NCI-H524 (cell line): ENCODE results near the gene SETD2.

Source experiments
- DNase-seq, 2 experiments: peaks; one replicate each; lab custom pipeline; 2025; lab: John Stamatoyannopoulos, UW

Gene SETD2

DNA sequence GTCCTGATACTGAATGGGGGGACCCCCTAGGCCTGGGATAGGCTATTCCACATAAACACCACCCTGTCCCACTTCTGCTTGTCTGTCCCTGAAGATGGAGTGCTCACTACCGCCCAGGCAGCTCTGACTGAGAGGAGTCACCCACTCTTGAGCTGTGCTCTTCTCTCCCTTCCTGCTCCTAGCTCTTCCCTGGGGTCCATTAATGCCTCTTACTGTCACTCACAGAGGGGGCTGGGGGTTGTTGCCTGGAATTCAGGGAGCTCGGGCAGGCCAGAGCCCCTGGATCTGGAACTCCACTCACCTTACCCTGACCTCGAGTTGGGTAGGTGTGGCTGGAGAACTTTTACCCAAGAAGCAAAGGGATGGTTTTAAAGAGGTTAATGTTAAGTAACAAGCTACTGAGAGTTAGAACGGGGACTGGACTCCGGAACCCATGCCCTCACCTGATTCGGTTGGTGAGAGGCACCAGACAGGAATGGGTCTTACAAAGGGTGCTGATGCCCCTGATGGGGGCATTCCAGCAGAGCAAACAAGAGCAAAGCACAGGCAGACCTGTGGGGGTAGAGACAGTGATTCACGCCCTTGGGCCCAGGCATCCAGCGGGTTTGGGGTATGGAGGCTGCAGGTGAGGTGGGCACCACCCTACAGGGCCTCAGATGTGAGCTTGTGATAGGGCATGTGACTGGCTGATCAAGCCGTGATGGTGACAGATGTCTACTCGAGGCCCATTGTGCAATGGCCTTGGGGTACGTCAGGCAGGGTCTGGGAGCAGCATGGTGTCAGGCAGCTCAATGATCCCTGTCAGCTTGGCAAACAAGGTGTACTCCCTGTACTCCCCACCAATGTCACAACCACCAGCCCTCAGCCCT, 179.1 kb downstream of the SETD2 start:
- DNase-seq: no peak

DNA sequence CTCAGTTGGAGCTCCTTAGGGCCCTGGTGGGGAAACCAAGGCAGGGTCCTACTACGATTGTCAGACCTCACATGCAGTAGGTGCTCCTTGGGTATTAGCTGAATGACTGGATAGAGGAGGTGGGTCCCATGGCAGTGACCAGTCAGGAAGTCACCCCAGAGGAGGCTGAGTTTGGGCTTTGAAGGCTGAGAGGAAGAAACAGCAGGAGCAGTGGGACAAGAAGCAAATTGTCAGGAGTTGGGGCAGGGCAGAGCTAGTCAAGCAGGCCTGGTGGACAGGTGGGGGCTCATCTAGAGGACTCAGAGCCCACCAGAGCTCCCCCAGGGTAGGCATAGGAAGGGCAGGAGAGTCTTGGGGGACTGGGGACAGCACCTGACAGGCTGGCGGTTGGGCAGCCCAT, 181.4 kb downstream of the SETD2 start:
- no peak for DNase-seq

DNA sequence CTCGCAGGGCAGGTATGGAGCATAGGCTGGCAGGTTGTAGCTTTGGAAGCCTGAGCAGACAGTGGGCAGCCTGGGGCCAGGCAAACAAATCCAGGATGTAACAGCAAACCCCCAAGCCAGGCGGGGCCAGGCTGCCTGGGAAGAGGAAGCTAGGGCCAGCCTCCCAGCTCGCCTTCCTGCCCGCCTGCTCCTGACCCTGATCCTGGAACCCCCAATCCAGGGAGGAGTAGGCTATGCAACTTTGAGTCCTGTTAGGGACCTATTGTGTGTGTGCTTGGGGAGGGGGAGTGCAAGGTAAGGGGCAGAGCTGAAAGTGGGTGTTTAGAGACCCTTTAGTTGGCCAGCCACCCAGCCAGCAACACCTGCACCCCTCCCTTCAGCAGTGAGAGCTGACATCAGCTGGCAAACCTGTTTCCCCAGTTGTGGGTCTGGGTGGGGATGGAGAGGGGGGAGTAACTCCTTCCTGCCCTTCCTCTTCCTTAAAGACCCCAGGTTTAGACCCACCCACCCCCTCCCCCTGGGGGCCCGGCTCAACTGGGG, 181.9 kb downstream of the SETD2 start:
- no peak for DNase-seq

DNA sequence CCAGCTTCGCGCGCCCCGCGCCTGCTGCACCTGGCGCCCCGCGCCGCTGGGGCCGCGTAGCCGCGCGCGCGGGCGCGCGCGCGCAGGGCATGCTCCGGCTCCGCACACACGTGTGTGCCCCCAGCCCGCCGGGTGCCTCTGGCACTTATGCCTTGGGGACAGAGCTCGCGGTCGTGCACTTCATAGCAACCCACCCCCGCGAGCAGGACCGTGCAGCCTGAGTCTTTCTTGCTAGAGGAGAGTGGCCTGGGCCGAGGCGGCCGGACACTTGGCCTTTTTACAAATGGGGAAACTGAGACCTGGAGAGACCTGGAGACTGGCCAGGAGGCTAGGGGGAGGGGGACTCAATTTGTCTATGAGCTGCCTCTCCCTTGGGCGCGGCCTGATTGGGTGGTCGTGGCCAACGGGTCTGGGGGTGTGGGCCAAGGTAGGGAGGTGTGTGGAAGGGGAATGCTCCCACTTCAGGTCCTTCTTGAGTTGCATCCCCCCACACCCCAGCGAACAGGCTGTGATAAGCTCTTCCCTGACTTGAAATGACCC, 183.9 kb downstream of the SETD2 start:
- DNase-seq: peak in 1 of 2 experiments; percentile 39

DNA sequence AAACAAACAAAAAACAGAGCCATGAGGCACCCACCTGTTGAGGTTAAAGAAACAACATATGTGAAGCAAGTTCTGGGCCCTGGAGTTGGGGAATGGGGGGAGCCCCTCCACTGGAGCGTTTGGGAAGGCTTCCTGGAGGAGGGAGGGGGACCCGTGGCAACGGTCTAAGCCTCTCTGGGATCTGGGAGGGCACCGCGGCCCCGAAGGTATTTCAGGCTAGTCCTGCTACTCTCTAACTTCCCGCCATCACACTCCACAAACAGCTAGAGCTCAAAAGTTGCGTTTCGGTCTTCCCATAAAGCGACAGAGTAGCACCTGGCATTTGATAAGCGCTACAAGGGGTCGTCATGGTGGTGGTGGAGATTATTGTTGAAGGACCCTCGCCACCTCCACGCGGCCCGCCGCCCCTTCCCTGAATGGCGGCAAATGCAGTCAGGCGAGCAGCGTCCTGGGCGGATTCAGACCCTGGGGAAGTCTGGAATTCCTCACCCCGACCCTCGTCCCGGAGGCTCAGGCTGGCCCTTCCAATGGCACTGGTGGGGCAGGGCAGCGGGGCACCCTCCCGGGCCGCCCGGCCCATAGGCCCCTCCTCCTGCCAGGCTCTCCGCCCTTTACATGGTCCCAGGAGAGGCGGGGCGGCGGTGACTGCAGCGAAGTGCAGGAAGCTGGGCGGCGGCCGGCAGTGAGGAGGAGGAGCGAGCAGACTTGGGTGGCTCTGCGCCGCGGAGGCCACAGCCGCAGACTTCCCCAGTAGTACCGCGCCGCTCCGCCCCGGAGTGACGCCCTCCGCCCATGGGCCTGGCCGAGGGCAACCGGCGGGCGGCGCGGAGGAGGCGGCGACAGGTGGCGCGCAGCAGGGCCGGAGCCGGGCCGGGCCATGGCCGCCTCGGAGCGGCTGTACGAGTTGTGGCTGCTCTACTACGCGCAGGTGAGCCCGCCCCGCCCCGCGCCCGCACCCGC, 184.6 kb downstream of the SETD2 start, which contains the start of gene NBEAL2:
NBEAL2 (plus strand) TSS at position 682 of the 960 bp plus-strand sequence; CDS start at position 878, 196 bp downstream.
- DNase-seq: peak; percentile 48 to 82

DNA sequence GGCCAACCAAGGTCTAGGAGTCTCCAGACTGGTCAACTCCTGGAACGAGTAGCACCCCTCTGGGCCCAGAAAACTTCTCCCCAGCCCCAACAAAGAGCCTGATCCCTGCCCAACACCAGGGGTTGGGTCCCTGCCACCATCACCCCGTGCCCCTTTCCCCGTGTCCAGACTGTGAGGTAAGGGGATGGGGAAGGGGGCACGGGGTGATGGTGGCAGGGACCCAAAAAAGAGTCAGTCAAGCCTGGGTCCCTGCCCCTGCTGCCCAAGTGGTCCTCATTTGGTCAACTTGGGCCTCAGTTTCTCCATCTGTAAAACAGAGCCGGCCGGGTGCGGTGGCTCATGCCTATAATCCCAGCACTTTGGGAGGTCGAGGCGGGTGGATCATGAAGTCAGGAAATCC, 185.5 kb downstream of the SETD2 start:
- DNase-seq: no peak

DNA sequence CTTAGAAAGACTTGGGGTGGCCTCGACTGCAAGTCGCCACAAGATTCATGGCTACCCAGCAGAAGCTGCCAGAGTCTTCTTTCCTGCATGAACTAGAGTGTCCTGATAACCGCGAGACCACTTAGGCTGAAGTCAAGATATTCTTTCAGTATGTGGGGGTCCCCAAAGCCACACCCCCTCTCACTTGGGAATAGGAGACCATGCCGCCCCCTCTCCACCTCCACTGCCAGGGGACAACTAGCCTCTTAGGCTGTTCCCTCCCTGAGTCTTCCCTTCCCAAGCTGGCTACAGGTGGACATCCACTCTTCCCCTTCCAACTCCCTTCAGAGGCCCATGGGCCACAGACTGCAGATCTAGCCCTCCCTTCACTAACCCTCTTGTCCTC, 186.1 kb downstream of the SETD2 start:
- no peak for DNase-seq

DNA sequence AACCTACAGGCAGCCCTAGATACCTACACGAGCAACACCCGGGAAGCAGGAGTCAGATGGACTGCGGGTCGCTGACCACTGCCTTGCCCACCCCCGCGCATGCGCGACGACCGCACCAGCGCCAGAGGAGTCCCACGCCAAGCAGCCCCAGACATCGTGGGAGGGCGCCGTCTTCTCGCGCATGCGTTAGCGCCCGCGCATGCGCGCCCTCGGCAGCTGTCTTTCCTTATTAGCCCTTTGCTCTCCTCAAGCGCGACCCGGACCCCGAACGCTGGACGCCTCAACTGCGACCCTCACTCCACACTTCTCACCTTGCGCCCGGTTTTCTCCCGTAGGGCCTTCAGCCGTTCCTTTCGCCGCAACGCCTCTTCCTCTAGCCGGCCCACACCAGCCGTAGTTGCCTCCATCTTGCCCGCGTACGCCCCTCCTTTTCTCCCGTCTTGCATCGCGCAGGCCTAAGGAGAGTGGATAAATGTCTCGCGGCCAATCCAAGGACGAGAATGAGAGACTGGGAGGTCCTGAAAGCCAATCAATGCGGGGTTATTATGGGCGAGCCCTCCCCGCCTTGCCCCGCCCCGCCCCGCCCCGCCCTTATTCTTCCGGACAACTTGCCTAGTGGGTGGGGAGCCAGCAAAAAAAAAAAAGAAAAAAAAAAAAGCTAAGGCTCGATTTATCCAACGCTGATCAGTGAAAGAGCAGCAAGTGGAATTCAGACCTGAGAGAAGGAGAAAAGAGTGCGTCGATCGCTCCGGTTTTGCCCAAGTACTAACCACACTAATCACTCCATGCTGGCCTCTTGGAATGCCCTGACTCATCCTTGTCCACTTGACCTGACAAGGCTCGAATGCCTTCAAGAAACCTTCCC, 187.4 kb downstream of the SETD2 start, which contains the start of gene CCDC12:
CCDC12 (minus strand) TSS at position 420 of the 865 bp plus-strand sequence; CDS start at position 407, 13 bp downstream.
- DNase-seq: peak; percentile 95 to 97

DNA sequence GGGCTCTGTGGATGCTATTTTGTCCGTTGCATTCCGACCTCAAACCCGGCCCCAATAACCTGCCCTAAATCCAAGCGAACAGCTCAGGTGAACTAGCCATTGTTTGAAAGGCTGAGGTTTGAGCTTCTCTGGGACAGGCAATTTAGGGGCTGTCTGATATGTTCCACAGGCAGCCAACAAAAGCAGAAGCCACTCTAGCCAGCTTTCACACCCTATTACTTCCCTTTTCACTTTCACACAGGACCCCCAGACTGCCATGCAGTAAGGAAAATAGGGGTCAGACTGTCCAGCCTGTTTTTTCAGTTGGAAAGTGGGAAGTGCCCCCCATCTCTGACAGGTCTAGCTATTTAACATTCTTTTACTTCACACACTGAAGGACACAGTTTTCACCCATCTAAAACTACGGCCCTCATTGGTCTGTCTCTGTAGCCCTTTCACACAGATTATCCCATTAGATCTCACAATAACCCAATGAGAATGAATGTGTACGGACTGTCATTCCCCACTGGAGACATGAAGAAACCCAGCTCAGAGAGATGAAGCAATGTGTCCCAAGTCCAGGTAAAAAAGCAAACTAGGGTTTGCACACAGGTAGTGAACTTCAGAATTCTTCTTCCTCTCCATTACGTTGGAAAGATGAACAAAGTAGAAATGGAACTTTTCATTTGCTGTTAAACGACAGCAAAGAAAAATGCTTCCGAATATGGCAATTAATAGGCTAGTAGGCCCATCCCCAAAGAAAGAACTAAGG, 189.3 kb downstream of the SETD2 start:
- DNase-seq: no peak

DNA sequence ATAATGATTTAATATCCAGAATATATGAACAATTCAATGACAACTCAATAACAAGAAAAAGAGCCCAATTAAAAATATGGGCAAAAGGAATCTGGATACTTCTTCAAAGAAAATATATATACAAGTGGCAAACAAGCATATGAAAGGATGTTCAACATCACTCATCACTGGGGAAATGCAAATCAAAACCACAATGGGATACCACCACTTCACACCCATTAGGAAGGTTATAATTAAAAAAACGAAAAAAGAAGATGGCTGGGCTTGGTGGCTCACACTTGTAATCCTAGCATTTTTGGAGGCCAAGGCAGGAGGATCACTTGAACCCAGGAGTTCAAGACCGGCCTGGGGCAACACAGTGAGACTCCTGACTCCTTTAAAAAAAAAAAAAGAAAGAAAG, 191.5 kb downstream of the SETD2 start:
- DNase-seq: no peak

DNA sequence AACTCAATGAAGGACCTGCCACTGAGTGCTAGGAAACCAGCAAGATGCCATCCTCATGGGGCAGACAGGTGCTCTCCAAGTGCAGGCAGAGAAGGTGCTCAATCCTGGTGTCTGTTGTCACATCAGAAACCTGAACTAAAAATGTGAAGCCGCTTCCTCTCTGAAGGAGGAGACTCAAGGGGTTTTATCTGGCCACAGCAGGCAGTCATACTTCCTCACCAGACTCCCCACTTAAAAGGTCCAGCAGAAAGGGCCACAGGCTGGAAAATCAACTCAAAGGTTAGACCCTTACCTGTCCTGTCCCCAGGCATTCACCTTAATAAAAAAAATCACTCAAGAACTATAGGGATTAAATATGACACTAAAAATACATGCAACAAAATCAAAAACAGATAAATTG, 192.2 kb downstream of the SETD2 start:
- no peak for DNase-seq

DNA sequence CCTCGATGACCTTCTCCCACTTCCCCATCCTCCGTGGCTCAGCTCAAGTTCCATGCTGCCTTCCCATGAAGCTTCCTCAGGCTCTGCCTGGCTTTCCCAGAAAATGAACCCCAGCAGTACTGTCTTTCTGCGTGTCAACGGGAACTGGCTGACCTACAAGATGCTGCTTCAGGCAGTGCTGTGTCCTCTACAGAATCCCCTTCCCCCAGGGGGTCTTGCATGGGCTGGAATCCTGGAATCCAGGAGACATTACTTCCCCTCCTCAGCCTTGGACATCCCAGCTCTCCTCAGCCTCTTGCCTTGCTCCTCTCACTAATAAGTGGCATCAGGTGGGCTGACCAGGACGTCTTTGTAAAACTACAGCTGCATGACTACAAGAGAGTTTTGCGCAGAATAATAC, 192.8 kb downstream of the SETD2 start:
- no peak for DNase-seq

DNA sequence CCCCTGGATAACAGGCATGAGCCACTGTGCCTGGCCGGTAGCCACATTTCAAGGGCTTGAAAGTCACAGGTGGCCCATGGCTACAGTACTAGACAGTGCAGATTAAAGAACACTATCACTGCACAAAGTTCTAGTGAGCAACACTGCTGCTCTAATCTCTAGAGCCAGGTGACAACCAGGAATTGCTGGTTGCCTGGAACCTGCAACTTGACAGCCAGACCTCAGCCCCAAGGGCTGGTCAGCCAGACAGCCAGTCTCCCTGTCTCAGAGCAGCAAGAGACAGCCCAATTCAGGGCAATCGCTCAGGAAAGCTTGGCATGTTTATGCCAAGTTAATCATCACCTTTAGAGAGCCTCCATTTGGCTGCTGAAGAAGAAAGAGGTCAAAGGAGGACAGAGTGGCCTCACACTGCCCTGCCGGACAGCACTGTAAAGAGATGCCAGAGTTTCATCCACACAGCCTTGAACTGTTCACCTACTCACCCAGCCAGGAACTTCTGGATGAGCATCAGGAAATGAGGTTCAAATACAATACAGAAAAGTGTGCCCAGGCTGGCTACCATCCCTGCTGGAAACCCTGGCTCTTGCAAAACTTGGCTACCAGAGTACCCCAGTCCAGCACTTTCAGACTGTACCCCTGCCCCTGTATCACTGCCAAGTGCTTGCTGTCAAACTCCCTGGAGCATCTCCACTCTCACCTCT, 193.4 kb downstream of the SETD2 start:
- DNase-seq: no peak

DNA sequence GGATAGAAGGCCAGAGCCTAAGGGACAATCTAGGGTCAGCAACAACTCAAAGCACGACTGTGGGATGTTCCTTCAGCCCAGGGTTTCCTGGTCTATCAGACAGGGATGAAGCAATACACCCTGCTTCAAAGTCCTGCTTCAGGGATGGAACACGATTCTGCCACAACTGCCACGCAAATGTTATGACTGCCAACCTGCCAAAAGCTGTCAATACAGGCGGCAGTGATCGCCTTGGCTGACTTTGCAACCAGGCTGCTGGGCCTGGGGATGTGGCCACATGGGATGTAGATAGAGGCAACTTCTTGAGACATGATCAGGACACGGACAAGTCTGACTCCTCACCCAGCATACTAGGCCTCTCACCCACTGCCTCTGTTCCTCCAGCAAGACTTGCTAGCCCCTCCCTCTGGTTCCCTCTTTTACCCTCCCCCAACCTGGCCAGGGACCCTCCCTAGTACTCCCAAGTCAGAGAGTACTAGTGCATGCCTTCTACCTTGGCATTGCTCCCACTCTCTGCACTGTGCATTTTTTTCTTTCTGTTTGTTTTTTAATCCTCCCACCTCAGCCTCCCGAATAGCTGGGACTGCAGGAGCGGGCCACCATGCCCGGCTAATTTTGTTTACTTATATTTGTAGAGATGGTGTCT, 195.0 kb downstream of the SETD2 start:
- no peak for DNase-seq

DNA sequence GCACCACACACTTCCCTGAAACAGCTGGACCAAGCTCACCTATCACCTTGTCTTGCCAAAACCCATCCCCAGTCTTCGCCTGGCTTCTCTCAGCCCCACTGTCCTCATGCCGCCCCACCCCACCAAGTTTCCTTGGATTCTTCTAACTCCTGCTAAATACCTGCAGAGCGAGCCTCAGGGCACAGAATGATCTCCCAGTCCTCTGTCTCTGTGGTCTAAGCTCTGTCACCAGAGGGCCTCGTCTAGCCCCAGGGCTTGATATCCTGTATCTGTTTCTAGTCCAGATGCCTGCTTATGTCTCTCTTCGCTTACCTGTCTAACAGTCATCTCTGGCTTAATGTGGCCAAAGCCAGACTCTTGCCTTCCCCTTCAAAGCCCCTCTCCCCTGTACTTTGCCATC, 197.1 kb downstream of the SETD2 start:
- no peak for DNase-seq
